Measurements from ENCODE around the gene AQP5.

DNA sequence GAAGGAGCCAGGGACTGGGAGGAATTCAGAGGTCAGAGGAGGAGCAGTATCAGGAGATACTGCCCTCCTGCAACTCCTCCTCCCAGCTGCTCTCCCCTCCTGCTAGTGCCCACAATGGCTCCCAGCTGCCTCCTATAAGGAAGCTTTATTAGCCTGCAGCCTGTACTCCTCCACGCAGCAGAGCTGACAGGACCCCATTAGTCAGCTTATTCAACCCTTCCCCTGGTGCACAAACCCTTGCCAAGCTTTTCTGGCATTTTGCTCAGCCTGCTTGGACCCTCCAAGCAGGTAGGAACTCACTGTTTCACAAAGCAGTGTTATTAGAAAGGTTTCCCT lies 18.1 kb upstream of the AQP5 start:
- TF ChIP-seq ZNF274 (IDR thresholded peaks at IDR 0.05; ENCODE audit: low read depth, low read length) = no peak
- TF ChIP-seq YY1 (IDR thresholded peaks at IDR 0.05; ENCODE audit: insufficient read depth, insufficient read length) = no peak
- TF ChIP-seq SUZ12 (IDR thresholded peaks at IDR 0.05; ENCODE audit: extremely low read depth, insufficient read depth, insufficient read length) = no peak
